Stimulated activated CD8-positive, alpha-beta memory T cell treated with anti-CD3 and anti-CD28 coated beads, Interleukin-15, amount 100 ng/mL, for 4 hours (primary cell): Measurements from ENCODE around the gene ARHGDIA.
A peak's percentile ranks its signal among the peaks of the same experiment; 100 is the strongest.

Experiments
- DNase-seq, 2 donors: peaks; one replicate each; pipeline ENCODE4 v3.0.0-alpha.2; 2020; ENCODE audit warnings: low read depth in 2 of 2

The ARHGDIA gene

GRCh38 chr17:81888988-81889595 is 18.0 kb upstream of the ARHGDIA start:
- DNase-seq = no peak

DNA sequence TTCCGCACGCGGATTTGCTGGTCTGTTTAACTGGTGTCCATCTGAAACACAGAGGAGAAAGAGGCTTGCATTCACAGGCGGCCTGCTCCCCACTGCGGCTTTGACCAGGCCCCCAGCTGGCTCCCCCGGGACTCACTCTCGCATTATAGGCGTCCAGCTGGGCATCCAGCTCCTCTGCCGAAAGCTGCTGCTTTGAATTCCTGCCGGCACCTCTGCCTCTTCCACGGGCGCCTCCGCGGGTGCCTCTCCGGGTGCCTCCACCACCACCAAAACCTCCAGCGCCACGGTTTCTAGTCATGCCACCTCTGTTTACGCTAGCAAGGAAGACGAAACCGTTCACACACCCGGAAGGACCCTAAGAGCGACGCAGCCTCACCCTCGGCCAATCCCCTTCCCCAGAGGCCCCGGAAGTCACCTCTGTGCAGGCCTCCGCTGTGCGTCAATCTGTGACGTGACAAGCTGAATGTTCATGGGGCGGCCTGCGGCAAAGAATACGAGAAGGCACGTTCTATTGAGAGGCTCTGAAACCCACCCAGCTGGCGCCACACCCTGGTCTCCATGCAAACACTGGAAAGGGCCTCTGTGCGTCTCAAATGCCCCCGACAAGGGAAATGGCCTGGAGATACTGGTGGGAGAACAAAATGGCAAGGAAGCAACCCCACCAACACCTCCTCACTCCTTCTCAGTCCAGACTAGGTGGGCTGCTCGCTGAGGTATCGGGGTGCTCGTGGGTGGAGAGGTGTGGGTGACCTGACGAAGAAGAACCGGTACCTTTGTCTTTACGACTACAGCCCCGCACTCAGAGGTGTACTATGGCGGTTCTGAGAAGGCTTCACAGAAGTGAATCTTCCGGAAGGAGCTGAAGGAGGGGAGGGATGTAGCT is 17.2 kb upstream of the ARHGDIA start:
- no peak for DNase-seq

DNA sequence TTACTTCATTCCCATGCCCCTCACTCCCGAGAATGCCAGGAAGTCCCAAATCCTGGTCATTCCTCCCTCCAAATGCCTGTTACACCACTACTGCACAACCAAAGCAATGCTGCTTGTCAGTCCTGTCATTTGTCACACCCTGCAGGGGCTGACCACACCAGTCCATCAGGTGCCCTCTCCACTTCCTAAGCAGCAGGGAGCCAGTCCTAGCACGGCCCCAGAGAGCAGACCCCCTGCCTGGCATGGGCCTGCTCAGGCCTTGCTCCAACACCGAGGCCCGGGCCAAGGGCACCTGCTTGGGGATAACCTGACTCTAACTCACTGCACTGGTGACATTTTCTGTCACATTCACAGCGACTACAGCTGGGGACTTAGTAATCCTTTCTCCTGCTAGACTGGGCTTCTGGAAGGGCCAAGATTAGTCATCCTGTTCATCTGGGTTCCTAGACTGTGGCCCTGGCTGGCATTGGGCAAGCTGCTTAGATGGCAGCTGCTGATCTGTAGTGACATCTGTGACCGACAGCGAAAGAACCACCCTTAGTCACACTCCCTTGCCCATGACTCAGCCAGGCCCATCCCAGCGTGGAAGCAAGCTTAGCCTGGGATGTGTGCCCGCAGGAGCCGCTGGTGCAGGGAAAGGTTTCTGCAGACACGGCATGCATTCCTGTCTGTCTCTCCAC is 14.9 kb upstream of the ARHGDIA start:
- DNase-seq = no peak

DNA sequence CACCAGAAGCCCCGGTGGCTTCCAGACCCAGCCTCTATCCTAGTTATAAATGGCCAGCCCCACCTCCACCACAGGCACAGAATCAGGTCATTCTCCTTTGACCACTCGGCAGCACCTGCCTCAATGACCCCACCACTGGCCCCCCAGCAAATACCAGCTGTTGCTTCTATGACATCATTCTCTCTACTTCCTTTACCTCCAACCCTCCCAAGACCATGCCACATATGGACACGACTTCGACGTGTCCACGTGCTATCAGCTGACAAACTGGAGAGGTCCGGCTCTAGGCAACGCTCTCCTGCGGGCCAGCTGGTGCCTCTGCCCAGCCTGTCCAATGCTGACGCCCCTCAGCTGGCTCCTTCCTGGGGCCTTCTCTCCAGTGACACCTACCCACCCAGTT is 14.3 kb upstream of the ARHGDIA start:
- DNase-seq = no peak

- no peak for DNase-seq
Measured at GRCh38 chr17:81884968-81885367, 13.8 kb upstream of the ARHGDIA start.

GRCh38 chr17:81884520-81884919 is 13.4 kb upstream of the ARHGDIA start:
- DNase-seq = no peak

- DNase-seq = no peak
Measured at GRCh38 chr17:81879121-81879520, 8.0 kb upstream of the ARHGDIA start.

DNA sequence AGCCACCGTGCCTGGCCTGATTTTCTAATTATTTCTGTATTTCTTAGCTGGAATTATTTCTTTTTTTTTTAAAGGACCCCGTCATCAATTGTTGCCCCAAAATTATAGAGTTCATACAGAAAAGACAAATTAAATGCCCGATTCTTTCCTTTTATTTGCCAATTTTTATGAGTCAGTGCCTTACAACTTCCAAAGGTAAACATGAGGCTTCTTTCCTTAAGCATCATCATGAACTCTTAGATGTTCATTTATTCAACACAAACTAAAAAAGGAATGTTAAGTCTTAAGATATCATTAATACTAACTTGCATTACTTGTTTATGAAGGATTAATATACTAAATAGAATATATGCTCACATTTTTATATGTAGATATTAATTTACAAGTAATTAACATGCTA is 7.2 kb upstream of the ARHGDIA start:
- DNase-seq = no peak

DNA sequence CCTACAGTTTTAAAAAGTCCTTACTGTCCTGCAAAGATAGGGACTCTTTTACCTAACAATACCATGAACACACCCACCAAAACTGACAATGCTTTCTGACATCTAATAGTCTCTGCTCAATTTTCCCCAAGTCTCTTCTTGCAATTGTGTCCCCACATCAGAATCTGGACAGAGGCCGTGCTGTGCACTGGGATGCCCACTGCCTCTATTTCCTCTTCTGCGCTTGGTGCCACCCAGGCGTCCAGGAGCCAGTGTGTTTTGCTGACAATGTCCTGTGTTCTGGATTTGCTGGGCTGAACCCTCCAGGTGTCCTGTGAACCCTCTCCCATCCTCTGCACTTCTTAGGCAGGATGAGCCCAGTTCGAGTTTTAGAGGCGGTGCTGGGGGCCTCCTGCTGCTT is 6.4 kb upstream of the ARHGDIA start:
- DNase-seq = no peak

DNA sequence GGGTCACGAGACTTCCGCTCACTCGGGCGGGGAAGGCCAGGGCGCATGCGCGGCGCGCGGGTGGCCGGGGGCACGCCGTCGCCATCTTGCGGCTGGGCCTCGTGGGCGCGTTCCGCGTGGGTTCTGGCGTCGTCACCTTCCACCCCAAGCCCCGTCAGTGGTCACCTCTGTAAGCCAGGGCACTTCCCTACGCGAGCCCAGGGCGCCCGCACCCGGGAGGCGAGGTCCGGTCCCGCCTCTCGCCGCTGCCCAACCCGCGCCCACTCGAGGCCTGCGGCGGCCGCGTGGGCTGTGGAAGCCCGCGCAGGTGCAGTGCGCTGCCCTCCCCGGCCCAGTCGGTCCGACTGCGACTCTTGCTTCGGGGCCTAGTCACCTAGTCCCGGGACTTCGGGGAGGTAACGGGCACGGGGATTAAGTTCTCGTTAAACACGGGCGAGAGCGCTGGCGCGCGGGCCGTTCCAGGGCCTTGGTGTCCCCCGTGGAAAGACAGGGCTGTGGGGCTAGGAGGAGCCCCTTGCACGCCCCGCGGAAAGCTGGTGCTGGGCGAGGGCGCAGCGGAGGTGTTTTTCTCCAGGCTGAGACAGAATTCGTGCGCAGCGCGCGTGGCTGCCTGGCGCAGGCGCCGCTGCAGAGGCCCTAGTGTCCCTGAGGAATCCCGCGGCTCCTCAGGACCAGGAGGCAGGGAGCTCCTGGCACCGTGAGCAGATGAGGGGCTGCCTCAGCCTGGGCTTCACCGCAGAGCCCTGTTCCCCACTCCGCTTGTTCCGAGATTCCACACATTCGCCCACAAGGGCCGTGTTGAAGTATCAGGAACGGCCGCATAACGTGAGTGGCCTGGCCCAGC is 472 bp upstream of the ARHGDIA start:
- DNase-seq = peak; percentile 92 to 95

- no peak for DNase-seq
Measured at GRCh38 chr17:81870131-81870980, 781 bp downstream of the ARHGDIA start.

DNA sequence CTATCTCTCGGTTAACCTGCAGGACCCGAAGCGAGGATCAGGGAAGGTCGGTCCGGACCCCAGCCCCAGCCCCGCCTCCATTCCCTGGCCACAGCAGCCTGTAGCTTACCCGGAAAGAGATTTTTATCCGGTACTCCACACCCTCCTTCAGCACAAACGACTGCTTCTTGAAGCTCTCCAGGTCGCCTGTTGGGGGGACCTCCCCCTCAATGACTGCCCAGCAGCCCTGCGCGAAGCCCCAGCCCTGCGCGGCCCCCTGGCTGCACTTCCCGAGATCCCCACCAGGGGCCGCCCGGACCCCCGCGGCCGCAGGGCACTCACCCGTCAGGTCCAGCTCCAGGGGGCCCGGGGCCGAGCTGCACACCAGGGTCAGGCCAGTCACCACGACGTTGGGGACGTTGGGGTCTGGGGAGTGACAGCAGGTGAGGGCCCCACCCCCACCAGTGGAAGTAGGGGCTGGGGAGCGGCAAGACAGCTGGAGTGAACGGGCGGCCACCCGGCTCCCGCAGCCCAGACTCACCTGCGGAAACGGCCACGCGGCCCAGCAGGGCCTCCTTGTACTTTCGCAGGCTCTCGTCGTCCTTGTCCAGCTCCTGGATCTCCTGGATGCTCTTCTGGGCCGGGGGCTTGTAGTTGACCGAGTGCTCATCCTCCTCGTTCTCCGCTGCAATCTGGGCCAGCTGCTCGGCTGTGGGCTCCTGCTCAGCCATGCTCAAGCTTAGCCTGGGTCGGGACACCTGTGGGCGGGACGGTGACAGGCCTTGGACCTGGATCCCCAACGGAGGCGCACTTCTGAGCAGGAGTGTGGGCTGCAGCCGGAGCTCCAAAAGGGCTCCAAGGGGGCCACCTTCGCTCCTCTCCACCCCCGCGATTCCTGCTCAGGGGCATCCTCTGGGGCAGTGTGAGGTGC is 1.7 kb downstream of the ARHGDIA start:
- DNase-seq = no peak

DNA sequence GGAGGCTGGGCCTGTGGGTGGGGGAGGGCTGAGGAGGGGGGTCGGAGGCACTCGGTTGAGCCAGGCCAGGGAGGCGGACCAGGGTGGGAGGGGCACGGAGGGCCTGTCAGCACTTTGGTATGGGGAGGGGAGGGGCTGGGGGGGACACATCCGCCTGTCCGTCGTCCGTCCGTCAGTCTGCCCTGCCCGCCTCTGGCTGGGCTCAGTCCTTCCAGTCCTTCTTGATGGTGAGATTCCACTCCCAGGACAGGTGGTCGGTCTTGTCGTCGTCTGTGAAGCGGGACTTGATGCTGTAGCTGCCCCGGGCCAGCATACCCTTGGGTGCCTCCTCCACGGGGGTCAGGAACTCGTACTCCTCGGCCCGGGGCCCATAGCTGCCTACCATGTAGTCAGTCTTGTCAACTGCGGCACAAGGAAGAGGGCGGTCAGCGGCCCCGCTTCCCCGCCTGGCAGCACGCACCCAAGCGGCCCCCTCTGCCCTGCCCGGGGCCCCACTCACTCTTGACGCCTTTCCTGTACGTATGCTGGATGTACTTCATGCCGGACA is 2.4 kb downstream of the ARHGDIA start:
- no peak for DNase-seq

GRCh38 chr17:81867991-81868673 is 3.0 kb downstream of the ARHGDIA start:
- DNase-seq = no peak

DNA sequence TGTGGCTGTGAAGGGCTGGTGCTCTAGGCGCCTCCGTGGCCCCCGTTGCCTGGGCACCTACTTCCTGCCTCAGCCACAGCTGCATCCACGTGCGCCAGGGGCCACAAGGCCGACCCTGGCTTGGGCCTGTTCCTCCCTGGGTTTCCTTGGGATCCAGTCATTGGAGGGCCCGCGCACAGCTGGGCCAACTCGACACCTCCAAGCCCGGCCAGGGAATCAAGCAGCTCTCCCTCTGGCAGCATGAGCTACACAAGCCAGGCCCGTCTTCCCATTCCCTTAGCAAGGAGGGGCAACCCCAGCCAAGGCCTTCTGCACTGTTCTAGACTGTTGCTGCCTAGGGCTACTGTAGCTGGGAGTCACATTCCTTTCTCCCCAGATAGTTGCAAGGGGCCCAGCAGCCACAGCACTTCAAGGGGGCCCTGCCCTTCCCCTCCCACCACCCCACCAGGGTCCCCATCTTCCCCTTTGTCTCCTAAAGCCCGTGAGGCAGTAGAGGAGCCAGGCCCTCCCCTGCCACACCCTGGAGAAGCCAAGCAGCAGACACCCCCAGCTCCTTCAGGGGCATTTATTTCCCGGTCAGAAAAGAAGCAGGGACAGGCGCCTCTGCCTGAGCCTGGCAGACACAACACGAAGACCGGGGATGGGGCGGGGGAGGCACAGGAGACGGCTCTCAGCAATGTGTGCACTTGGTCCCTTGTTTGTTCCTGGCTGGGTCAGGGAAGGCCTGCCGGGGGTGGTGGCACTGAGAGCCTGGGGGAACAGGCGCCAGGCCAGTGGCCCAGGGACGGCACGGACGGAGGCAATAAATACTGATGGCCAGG is 3.8 kb downstream of the ARHGDIA start:
- no peak for DNase-seq

- no peak for DNase-seq
Measured at GRCh38 chr17:81866440-81867169, 4.5 kb downstream of the ARHGDIA start.

DNA sequence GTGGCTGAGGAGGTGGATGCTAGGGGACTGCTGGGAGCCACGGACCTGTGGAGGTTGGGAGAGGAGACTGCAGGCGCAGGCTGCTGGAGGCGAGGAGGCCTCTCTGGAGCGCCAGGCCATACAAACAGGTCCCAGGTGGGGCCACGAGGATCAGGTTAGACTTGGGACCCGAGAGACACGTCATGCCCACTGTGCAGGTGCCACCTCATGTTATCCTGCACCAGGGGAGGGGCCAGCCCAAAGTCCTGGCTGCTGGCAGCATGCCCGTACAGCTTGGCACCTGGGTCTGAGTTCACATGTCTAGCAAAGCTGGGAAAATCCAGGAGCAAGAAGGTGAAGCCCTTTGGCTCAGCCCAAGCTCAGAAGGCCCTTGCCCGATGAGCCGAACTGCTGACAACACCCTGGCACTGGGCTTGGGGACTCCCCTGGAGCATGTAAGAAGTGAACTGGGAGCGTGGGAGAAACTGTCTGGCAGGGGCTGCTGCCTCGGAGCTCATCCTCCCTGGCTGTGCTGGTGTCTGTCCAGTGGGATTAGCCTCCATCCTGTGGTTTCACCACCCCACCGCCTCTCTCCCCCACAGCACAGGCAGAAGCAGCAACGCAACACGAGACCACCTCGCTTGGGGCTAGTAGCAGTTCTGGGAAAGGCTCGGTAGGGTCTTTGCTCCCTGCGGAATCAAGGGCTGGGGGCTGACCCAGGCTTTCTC is 5.3 kb downstream of the ARHGDIA start:
- no peak for DNase-seq
